ENCODE results near the gene DIDO1. TPM values are rescaled to one million over a fixed set of nuclear protein-coding genes. Genes with fewer than 3 reads are reported as not detected.
"Not testable (repeated sequence)": the region's sequence is repeated elsewhere in the genome, so short reads cannot be mapped to it uniquely, and the experiment has no call there.

Gene DIDO1
- total RNA-seq, 2 donors from 2014 or later: 63.8 to 80.4 TPM

- Histone ChIP-seq H3K4me3 (no peak overlapping the region), H3K4me1 (ENCODE audit: control insufficient read depth in 1 of 2, low read depth in 2 of 2) (peaks cover 7 to 23% of the 10 kb centered on the region in 2 donors), H3K9me3 (no peaks in the 10 kb centered on the region), H3K27me3 (replicated peaks; ENCODE audit: insufficient read depth) (no peaks in the 10 kb centered on the region), H3K27ac (peak overlapping the region; percentile 71 to 73), H3K36me3 (peaks cover 9% of the 10 kb centered on the region)
- no peak for ATAC-seq (ENCODE audit: insufficient number of reproducible peaks, low FRiP score, low read depth)
- no peak for DNase-seq (ENCODE audit: low spot score)
- no peak for TF ChIP-seq CTCF (IDR thresholded peaks at IDR 0.05)
Observed at GRCh38 chr20:62876501-62876901, 49.8 kb downstream of the DIDO1 start.

DNA sequence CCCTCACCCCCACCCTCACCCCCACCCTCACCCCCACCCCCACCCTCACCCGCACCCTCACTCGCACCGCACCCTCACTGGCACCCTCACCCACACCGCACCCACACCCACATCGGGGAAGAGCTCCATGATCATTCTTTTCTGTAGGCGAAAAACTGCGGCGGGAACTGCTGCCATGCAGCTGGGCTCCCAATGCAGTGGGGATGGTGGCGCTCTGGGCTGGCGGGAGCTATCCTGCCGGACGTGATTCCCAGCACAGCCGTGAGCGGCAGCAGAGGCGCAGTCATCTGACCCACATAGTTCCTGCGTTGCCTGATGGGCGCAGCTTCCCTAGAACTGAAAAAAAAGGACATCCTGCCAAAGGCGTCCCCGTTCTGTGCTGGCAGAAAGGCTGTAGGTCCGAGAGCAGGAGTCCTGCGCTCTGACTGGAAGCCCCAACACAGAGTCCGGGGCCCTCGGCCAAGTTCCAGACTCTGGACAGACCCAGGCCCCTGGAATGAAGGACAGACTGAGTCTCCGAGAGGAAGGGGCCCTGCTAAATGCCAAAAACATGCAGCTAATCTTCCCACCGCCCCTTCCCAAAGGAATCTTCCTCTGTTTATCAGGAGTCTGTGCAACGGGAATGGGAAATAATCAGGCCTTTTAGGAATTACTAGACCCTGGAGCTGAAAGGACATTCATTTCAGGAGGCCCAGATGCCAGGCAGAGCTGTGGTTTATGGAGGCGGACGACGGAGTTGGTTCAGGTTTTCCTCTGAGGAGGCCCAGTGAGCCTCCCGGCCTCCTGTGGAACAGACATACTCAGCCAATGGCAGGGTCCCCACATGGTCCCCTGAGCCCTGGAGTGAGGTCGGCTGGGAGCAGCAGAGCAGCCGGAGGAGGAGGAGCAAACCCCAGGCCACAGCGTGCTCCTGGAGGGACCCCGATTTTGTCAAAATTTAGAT, 50.6 kb downstream of the DIDO1 start:
- Histone ChIP-seq H3K27ac (peak overlapping the region; percentile 71 to 73), H3K9me3 (no peaks in the 10 kb centered on the region), H3K27me3 (replicated peaks; ENCODE audit: insufficient read depth) (no peaks in the 10 kb centered on the region), H3K36me3 (peaks cover under 1% of the 10 kb centered on the region), H3K4me1 (ENCODE audit: control insufficient read depth in 1 of 2, low read depth in 2 of 2) (peaks cover 7 to 23% of the 10 kb centered on the region in 2 donors), H3K4me3 (no peak overlapping the region)
- ATAC-seq (ENCODE audit: insufficient number of reproducible peaks, low FRiP score, low read depth) (no peak), DNase-seq (ENCODE audit: low spot score) (peak; percentile 43)
- TF ChIP-seq CTCF (IDR thresholded peaks at IDR 0.05): peak; percentile 46

- Histone ChIP-seq H3K27ac (no peak overlapping the region), H3K9me3 (no peaks in the 10 kb centered on the region), H3K36me3 (no peaks in the 10 kb centered on the region), H3K4me3 (no peak overlapping the region), H3K27me3 (replicated peaks; ENCODE audit: insufficient read depth) (no peaks in the 10 kb centered on the region), H3K4me1 (ENCODE audit: control insufficient read depth in 1 of 2, low read depth in 2 of 2) (peaks cover 7 to 23% of the 10 kb centered on the region in 2 donors)
- no peak for TF ChIP-seq CTCF (IDR thresholded peaks at IDR 0.05)
- DNase-seq (ENCODE audit: low spot score) (no peak), ATAC-seq (ENCODE audit: insufficient number of reproducible peaks, low FRiP score, low read depth) (no peak)
Observed at GRCh38 chr20:62874964-62875344, 51.4 kb downstream of the DIDO1 start.

DNA sequence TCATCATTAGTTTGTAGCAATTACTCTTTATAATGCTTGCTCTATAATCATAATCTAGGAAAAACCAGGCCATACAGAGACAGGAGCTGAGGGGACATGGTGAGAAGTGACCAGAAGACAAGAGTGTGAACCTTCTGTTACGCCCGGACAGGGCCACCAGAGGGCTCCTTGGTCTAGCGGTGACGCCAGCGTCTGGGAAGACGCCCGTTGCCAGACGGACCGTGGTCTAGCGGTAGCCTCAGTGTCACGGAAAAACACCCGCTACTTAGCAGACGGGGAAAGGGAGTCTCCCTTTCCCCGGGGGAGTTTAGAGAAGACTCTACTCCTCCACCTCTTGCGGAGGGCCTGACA, 52.6 kb downstream of the DIDO1 start:
- not testable (repeated sequence) for ATAC-seq (ENCODE audit: insufficient number of reproducible peaks, low FRiP score, low read depth); H3K36me3 ChIP-seq; H3K4me3 ChIP-seq; DNase-seq (ENCODE audit: low spot score); H3K27ac ChIP-seq; H3K27me3 ChIP-seq (replicated peaks; ENCODE audit: insufficient read depth); H3K9me3 ChIP-seq
- peak; percentile 62 for TF ChIP-seq CTCF (IDR thresholded peaks at IDR 0.05)
- H3K4me1 ChIP-seq (ENCODE audit: control insufficient read depth in 1 of 2, low read depth in 2 of 2): peaks cover 7 to 23% of the 10 kb centered on the region in 2 donors

DNA sequence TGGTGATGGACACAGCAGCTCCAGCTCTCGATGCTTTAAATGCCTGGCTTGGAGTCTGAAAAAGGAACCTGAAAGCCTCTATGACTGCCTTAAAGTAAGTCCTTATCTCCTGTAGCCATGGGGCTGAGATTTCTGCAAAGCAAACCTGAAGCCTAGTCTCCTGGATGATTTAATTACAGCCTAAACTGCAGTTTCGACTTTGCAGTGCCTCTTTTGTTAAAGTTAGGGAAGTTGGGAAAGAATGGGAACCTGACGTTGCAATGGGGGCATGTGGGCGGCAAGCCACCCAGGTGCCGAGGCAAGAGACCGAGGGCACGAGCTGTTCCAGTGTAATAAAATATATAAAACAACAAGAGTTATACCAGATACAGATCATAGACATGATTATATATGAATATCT, 53.0 kb downstream of the DIDO1 start:
- no peak for TF ChIP-seq CTCF (IDR thresholded peaks at IDR 0.05)
- Histone ChIP-seq H3K36me3 (no peaks in the 10 kb centered on the region), H3K4me1 (ENCODE audit: control insufficient read depth in 1 of 2, low read depth in 2 of 2) (peaks cover 7 to 23% of the 10 kb centered on the region in 2 donors), H3K27me3 (replicated peaks; ENCODE audit: insufficient read depth) (no peaks in the 10 kb centered on the region), H3K4me3 (no peak overlapping the region), H3K27ac (no peak overlapping the region), H3K9me3 (no peaks in the 10 kb centered on the region)
- no peak for DNase-seq (ENCODE audit: low spot score)
- no peak for ATAC-seq (ENCODE audit: insufficient number of reproducible peaks, low FRiP score, low read depth)

Data from thoracic aorta (tissue), 2 donors.